Activated naive CD4-positive, alpha-beta T cell treated with anti-CD3 and anti-CD28 coated beads, Interleukin-2, amount 50 U/mL, for 24 hours (primary cell): Measurements from ENCODE around the gene DNAH2.
"Not testable (repeated sequence)": the region's sequence is repeated elsewhere in the genome, so short reads cannot be mapped to it uniquely, and the experiment has no call there.

ENCODE experiments used
- H3K27ac Mint-ChIP-seq: one replicate; pipeline ENCODE4 v1.8.0; 2021; ENCODE audit warnings: mild to moderate bottlenecking, mixed read lengths
- H3K27me3 Mint-ChIP-seq: one replicate; pipeline ENCODE4 v1.8.0; 2021; ENCODE audit warnings: mixed read lengths
- H3K36me3 Mint-ChIP-seq: one replicate; pipeline ENCODE4 v1.8.0; 2021; ENCODE audit warnings: mixed read lengths
- H3K4me1 Mint-ChIP-seq: one replicate; pipeline ENCODE4 v1.8.0; 2021; ENCODE audit warnings: mixed read lengths
- H3K4me3 Mint-ChIP-seq: one replicate; pipeline ENCODE4 v1.8.0; 2021; ENCODE audit warnings: mild to moderate bottlenecking, mixed read lengths
- H3K9me3 Mint-ChIP-seq: one replicate; pipeline ENCODE4 v1.8.0; 2021; ENCODE audit warnings: mixed read lengths

DNAH2 gene

GRCh38 chr17:7780736-7781135 lies 63.2 kb downstream of the DNAH2 start:
- Mint-ChIP-seq H3K27ac (no peak overlapping the region), H3K27me3 (peaks cover 5% of the 10 kb centered on the region), H3K36me3 (no peaks in the 10 kb centered on the region), H3K4me3 (no peak overlapping the region), H3K9me3 (no peaks in the 10 kb centered on the region), H3K4me1 (no peaks in the 10 kb centered on the region)

- Mint-ChIP-seq H3K36me3 (no peaks in the 10 kb centered on the region), H3K27me3 (peaks cover 3% of the 10 kb centered on the region), H3K9me3 (no peaks in the 10 kb centered on the region), H3K27ac (no peak overlapping the region), H3K4me1 (no peaks in the 10 kb centered on the region), H3K4me3 (no peak overlapping the region)
Observed at GRCh38 chr17:7781429-7781828, 63.9 kb downstream of the DNAH2 start.

GRCh38 chr17:7782240-7782639 lies 64.7 kb downstream of the DNAH2 start:
- Mint-ChIP-seq H3K36me3 (no peaks in the 10 kb centered on the region), H3K4me1 (no peaks in the 10 kb centered on the region), H3K9me3 (no peaks in the 10 kb centered on the region), H3K4me3 (no peak overlapping the region), H3K27ac (no peak overlapping the region), H3K27me3 (peaks cover 3% of the 10 kb centered on the region)

GRCh38 chr17:7786866-7787265 lies 69.3 kb downstream of the DNAH2 start:
- Mint-ChIP-seq H3K36me3 (no peaks in the 10 kb centered on the region), H3K4me1 (no peaks in the 10 kb centered on the region), H3K27me3 (peaks cover 3% of the 10 kb centered on the region), H3K9me3 (no peaks in the 10 kb centered on the region), H3K27ac (no peak overlapping the region), H3K4me3 (no peak overlapping the region)

- H3K9me3 Mint-ChIP-seq: no peaks in the 10 kb centered on the region
- H3K27me3 Mint-ChIP-seq: peaks cover 1% of the 10 kb centered on the region
- no peak overlapping the region for H3K4me3 Mint-ChIP-seq
- no peaks in the 10 kb centered on the region for H3K36me3 Mint-ChIP-seq
- H3K4me1 Mint-ChIP-seq: no peaks in the 10 kb centered on the region
- no peak overlapping the region for H3K27ac Mint-ChIP-seq
Observed at GRCh38 chr17:7789131-7789530, 71.6 kb downstream of the DNAH2 start.

GRCh38 chr17:7790150-7790549 lies 72.6 kb downstream of the DNAH2 start:
- H3K9me3 Mint-ChIP-seq: no peaks in the 10 kb centered on the region
- no peaks in the 10 kb centered on the region for H3K27me3 Mint-ChIP-seq
- no peaks in the 10 kb centered on the region for H3K36me3 Mint-ChIP-seq
- peak overlapping the region; percentile 8 for H3K27ac Mint-ChIP-seq
- no peak overlapping the region for H3K4me3 Mint-ChIP-seq
- no peaks in the 10 kb centered on the region for H3K4me1 Mint-ChIP-seq

- H3K27ac Mint-ChIP-seq: no peak overlapping the region
- no peaks in the 10 kb centered on the region for H3K36me3 Mint-ChIP-seq
- no peaks in the 10 kb centered on the region for H3K27me3 Mint-ChIP-seq
- no peaks in the 10 kb centered on the region for H3K4me1 Mint-ChIP-seq
- no peak overlapping the region for H3K4me3 Mint-ChIP-seq
- no peaks in the 10 kb centered on the region for H3K9me3 Mint-ChIP-seq
Observed at GRCh38 chr17:7792611-7793010, 75.1 kb downstream of the DNAH2 start.

- no peaks in the 10 kb centered on the region for H3K36me3 Mint-ChIP-seq
- H3K27ac Mint-ChIP-seq: no peak overlapping the region
- no peaks in the 10 kb centered on the region for H3K27me3 Mint-ChIP-seq
- no peaks in the 10 kb centered on the region for H3K9me3 Mint-ChIP-seq
- no peak overlapping the region for H3K4me3 Mint-ChIP-seq
- H3K4me1 Mint-ChIP-seq: no peaks in the 10 kb centered on the region
Observed at GRCh38 chr17:7794075-7794663, 76.6 kb downstream of the DNAH2 start.

GRCh38 chr17:7797976-7798375 lies 80.4 kb downstream of the DNAH2 start:
- Mint-ChIP-seq H3K4me3 (no peak overlapping the region), H3K4me1 (no peaks in the 10 kb centered on the region), H3K36me3 (no peaks in the 10 kb centered on the region), H3K27ac (no peak overlapping the region), H3K9me3 (no peaks in the 10 kb centered on the region), H3K27me3 (no peaks in the 10 kb centered on the region)

GRCh38 chr17:7798839-7799238 lies 81.3 kb downstream of the DNAH2 start:
- Mint-ChIP-seq H3K36me3 (no peaks in the 10 kb centered on the region), H3K9me3 (no peaks in the 10 kb centered on the region), H3K27me3 (peaks cover 2% of the 10 kb centered on the region), H3K27ac (no peak overlapping the region), H3K4me3 (no peak overlapping the region), H3K4me1 (no peaks in the 10 kb centered on the region)

GRCh38 chr17:7803981-7804380 lies 86.4 kb downstream of the DNAH2 start:
- Mint-ChIP-seq H3K27ac (no peak overlapping the region), H3K4me1 (no peaks in the 10 kb centered on the region), H3K4me3 (no peak overlapping the region), H3K9me3 (no peaks in the 10 kb centered on the region), H3K36me3 (no peaks in the 10 kb centered on the region), H3K27me3 (peaks cover 4% of the 10 kb centered on the region)

- peaks cover 7% of the 10 kb centered on the region for H3K4me1 Mint-ChIP-seq
- peaks cover 4% of the 10 kb centered on the region for H3K27me3 Mint-ChIP-seq
- no peak overlapping the region for H3K27ac Mint-ChIP-seq
- no peaks in the 10 kb centered on the region for H3K36me3 Mint-ChIP-seq
- H3K4me3 Mint-ChIP-seq: no peak overlapping the region
- H3K9me3 Mint-ChIP-seq: no peaks in the 10 kb centered on the region
Observed at GRCh38 chr17:7806587-7806986, 89.0 kb downstream of the DNAH2 start.

- Mint-ChIP-seq H3K27ac (no peak overlapping the region), H3K9me3 (no peaks in the 10 kb centered on the region), H3K4me1 (peaks cover 7% of the 10 kb centered on the region), H3K36me3 (no peaks in the 10 kb centered on the region), H3K4me3 (no peak overlapping the region), H3K27me3 (peaks cover 4% of the 10 kb centered on the region)
Observed at GRCh38 chr17:7807206-7807605, 89.7 kb downstream of the DNAH2 start.

- H3K4me3 Mint-ChIP-seq: no peak overlapping the region
- H3K4me1 Mint-ChIP-seq: peaks cover 7% of the 10 kb centered on the region
- H3K27ac Mint-ChIP-seq: no peak overlapping the region
- peaks cover 2% of the 10 kb centered on the region for H3K27me3 Mint-ChIP-seq
- no peaks in the 10 kb centered on the region for H3K36me3 Mint-ChIP-seq
- no peaks in the 10 kb centered on the region for H3K9me3 Mint-ChIP-seq
Observed at GRCh38 chr17:7809086-7809790, 91.7 kb downstream of the DNAH2 start.

- not testable (repeated sequence) for H3K27me3 Mint-ChIP-seq, H3K4me3 Mint-ChIP-seq, H3K9me3 Mint-ChIP-seq, H3K27ac Mint-ChIP-seq, H3K36me3 Mint-ChIP-seq, H3K4me1 Mint-ChIP-seq
Observed at GRCh38 chr17:7809791-7810343, 92.3 kb downstream of the DNAH2 start.

- H3K27ac Mint-ChIP-seq: no peak overlapping the region
- no peak overlapping the region for H3K4me3 Mint-ChIP-seq
- peaks cover 7% of the 10 kb centered on the region for H3K4me1 Mint-ChIP-seq
- H3K27me3 Mint-ChIP-seq: peaks cover 2% of the 10 kb centered on the region
- H3K36me3 Mint-ChIP-seq: no peaks in the 10 kb centered on the region
- no peaks in the 10 kb centered on the region for H3K9me3 Mint-ChIP-seq
Observed at GRCh38 chr17:7811251-7811650, 93.7 kb downstream of the DNAH2 start.
